DMS79 (cell line): ENCODE measurements around the gene TGM4.
A peak's percentile ranks its signal among the peaks of the same experiment; 100 is the strongest.

Experiments used
- DNase-seq: peaks from one replicate; lab custom pipeline; 2025; lab: John Stamatoyannopoulos, UW

The TGM4 gene

GRCh38 chr3:44880284-44880683 lies 5.9 kb downstream of the TGM4 start:
- DNase-seq: no peak

GRCh38 chr3:44883213-44883955 lies 9.0 kb downstream of the TGM4 start:
- no peak for DNase-seq

DNA sequence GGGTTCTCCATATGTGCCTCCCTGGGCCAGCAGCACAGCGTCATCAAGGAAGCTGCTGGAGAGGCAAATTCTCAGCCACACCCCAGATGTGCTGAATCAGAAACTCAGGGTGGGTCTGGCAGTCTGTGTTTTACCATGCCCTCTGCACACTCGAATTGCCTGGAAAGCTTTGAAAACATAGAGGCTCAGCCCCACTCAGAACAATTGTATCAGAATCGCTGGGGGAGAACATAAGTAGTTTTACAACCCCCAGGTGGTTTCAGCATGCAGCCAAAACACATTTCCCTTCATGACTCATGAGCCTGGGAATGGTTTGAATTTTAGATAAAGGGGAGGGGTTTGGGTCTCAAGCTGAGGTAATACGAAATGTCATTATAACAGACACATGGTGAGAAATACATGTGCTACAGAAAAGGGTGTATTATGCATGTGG lies 9.6 kb downstream of the TGM4 start:
- DNase-seq: peak; percentile 47

GRCh38 chr3:44885618-44886017 lies 11.2 kb downstream of the TGM4 start:
- no peak for DNase-seq

GRCh38 chr3:44886561-44886960 lies 12.2 kb downstream of the TGM4 start:
- DNase-seq: no peak

- DNase-seq: no peak
These were observed 12.7 kb downstream of the TGM4 start for GRCh38 chr3:44887101-44887500.

DNA sequence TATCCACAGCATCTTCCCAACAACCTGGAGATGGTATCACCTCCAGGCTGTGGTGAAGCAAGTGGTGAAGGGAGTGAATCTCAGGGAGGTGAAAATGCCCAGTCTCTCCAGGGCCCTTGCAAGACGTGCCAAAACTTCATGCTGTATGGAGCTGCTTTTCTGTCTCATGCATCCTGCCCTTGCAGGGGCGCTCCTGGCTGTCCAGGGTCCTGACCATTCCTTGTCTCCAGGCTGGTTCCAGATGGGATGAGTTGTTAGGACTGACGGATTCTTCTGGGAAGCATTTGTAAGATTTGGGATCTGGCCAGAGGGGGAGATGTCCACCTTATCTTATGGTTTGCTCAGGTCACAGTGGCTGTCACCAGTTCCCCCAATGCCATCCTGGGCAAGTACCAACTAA lies 15.8 kb downstream of the TGM4 start:
- DNase-seq: no peak

- no peak for DNase-seq
These were observed 16.4 kb downstream of the TGM4 start for GRCh38 chr3:44890852-44891251.

DNA sequence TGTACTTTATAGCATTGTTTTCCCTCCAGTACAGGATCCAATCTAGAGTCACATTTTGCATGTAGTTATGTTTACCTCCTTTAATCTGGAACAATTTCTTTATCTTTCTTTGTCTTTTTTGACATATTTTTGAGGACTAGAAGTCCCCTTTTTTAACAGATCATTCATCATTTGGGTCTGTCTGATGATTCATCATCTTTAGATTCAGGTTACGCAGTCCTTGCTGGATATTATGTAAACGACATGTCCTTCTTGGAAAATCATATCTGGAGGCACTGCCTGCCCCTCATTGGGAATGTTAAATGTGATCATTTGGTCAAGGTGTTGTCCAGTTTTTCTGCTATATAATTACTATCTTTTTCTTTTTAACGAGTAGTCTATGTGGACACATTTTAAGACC lies 18.3 kb downstream of the TGM4 start:
- DNase-seq: no peak

GRCh38 chr3:44893097-44893496 lies 18.7 kb downstream of the TGM4 start:
- no peak for DNase-seq

DNA sequence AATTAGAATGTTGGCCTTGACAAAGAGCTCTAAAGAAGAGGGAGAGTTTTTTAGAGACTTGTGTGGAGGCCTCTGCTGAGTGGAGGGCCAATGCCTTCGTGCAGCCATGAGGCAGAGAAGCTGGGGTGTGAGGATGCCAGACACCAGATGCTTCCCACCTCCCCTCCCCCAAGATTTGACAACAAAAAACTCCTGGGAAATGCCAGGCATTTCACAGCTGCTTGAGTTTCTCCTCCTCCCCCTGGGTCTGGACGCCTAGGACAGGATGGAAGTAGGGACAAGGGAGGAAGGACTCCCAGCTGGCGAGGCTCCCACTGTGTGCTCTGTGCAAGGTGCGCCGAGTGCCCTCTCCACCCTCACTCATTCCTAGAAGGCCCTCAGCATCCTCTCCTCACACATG lies 20.1 kb downstream of the TGM4 start:
- no peak for DNase-seq

DNA sequence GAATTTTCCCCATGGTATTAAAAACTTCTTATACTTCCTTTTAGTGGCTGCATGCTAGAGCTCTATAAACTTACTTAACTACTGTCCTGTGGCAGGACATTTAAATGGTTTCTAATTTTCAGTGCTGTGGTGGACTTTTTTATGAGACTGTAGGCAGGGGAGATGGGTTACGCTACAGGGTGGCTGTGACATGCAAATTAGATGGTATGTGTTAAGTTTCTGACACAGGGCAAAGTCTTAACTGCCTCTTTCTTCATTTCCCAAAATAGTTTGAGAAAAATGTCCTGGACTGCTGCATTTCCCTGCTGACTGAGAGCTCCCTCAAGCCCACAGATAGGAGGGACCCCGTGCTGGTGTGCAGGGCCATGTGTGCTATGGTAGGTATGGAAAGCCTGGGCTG lies 22.0 kb downstream of the TGM4 start:
- DNase-seq: no peak

GRCh38 chr3:44899683-44900367 lies 25.4 kb downstream of the TGM4 start:
- DNase-seq: no peak

GRCh38 chr3:44902628-44903027 lies 28.2 kb downstream of the TGM4 start:
- no peak for DNase-seq

- DNase-seq: no peak
These were observed 28.9 kb downstream of the TGM4 start for GRCh38 chr3:44903314-44903713.

DNA sequence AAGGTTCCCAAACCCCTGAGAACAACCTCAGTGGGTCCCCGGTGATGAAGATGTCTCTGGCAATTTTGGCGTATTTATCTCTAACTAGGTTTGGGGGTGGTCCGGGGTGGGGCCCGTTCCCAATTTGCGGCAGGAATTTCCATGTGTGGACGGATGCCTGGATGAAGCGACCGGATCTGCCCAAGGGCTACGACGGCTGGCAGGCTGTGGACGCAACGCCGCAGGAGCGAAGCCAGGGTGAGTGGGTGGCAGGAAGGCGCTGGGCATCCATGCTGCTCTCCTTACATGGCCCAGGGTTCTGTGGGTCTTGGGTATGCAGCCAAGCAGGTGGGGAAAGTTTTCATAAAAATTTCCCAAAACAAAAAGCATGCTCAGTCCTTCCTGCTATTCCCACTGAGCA lies 29.3 kb downstream of the TGM4 start:
- DNase-seq: no peak

- no peak for DNase-seq
These were observed 31.2 kb downstream of the TGM4 start for GRCh38 chr3:44905446-44906157.

GRCh38 chr3:44906997-44907396 lies 32.6 kb downstream of the TGM4 start:
- DNase-seq: no peak

DNA sequence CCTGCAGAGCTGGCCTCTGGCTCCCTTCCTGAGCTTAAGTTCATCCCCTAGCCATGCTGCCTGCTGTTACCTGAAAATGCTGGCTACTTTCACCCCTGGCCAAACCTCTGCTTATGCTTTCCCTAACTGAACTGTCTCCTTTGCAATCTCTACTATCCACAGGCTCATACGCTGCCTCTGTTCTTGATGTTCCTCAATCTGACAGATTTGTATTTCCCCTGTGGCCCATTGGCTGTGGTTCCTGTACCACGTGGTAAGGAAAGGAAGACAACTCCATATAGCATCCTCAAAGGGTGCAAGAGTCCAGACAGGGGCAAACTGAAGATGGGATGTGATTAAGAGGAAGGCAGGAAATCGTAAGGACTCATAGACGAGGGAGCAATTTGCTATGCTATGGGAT lies 33.2 kb downstream of the TGM4 start:
- DNase-seq: no peak

DNA sequence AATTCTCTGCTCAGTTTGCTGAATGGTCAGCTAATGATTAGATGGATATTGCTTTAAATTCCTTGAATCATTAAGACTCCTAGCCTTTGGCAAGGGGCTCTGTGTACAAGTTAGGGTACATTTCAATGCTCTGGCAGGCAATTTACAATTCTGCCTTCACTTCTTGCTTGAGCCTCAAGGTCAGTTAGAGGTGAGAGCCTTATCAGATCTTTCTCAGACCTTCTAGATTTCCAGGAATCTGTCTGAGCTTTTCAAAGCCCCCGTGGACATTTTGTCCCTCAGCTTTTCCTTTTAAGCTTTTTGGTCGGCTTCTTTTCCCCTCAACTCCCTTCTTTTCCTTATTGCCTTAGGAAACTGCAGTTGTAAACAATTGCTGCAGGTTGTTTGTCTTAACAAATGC lies 34.7 kb downstream of the TGM4 start:
- DNase-seq: no peak

GRCh38 chr3:44910693-44911092 lies 36.3 kb downstream of the TGM4 start:
- no peak for DNase-seq

DNA sequence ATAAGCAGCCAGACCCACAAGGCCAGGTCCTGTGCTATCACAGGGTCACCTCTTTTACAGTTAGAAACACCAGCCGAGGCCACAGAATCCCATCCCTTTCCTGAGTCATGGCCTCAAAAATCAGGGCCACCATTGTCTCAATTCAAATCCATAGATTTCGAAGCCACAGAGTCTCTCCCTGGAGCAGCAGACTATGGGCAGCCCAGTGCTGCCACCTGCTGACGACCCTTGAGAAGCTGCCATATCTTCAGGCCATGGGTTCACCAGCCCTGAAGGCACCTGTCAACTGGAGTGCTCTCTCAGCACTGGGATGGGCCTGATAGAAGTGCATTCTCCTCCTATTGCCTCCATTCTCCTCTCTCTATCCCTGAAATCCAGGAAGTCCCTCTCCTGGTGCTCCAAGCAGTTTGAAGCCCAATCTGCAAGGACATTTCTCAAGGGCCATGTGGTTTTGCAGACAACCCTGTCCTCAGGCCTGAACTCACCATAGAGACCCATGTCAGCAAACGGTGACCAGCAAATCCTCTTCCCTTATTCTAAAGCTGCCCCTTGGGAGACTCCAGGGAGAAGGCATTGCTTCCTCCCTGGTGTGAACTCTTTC lies 39.6 kb downstream of the TGM4 start:
- no peak for DNase-seq

- DNase-seq: no peak
These were observed 40.5 kb downstream of the TGM4 start for GRCh38 chr3:44914936-44915335.
